ENCODE measurements around the gene ZFX.

Gene ZFX

GRCh38 chrX:24145303-24146186, 4.0 kb upstream of the ZFX start:
- WGBS (ENCODE audit: extremely low coverage, insufficient coverage, insufficient read length) = no CpG with 5 or more reads among the region's 4 CpGs
- no peak overlapping the region for H4K91ac ChIP-seq (ENCODE audit: low read depth, low read length)

GRCh38 chrX:24146283-24146949, 3.1 kb upstream of the ZFX start:
- Histone ChIP-seq H3K23ac (ENCODE audit: low read length) (no peak overlapping the region), H3K4me3 (ENCODE audit: low read depth, low read length) (no peak overlapping the region), H4K91ac (ENCODE audit: low read depth, low read length) (no peak overlapping the region), H3K79me1 (ENCODE audit: low read length) (peaks cover 11% of the 10 kb centered on the region), H2BK12ac (ENCODE audit: low read length) (no peak overlapping the region), H3K4me1 (ENCODE audit: control insufficient read depth in 1 of 2, insufficient read depth in 2 of 2, low read length in 2 of 2) (peaks cover 0 to 2% of the 10 kb centered on the region in 2 experiments), H3K79me2 (ENCODE audit: control insufficient read depth, insufficient read depth, low read length, poor library complexity) (peaks cover 15% of the 10 kb centered on the region), H2AFZ (ENCODE audit: insufficient read depth, low read length, poor library complexity) (no peak overlapping the region), H2BK120ac (ENCODE audit: insufficient read depth, low read length, poor library complexity) (no peak overlapping the region), H2AK5ac (ENCODE audit: low read length) (no peak overlapping the region), H3K4me2 (ENCODE audit: low read length) (no peak overlapping the region), H3K18ac (ENCODE audit: low read length) (no peak overlapping the region), H3K36me3 (ENCODE audit: control insufficient read depth in 1 of 2, insufficient read depth in 2 of 2, low read length in 2 of 2) (peaks cover 0 to under 1% of the 10 kb centered on the region in 2 experiments), H3K9me3 (ENCODE audit: insufficient read depth, low read depth, low read length) (no peaks in the 10 kb centered on the region), H4K8ac (ENCODE audit: low read depth, low read length) (no peak overlapping the region), H3K27me3 (ENCODE audit: insufficient read depth, low read length) (no peaks in the 10 kb centered on the region), H3K14ac (ENCODE audit: low read length) (no peak overlapping the region), H4K12ac (ENCODE audit: low read depth, low read length) (no peak overlapping the region), H3K9ac (ENCODE audit: low read length) (no peak overlapping the region), H3K27ac (ENCODE audit: low read depth, low read length) (no peak overlapping the region), H2BK5ac (ENCODE audit: low read depth, low read length, poor library complexity) (no peak overlapping the region), H3K4ac (ENCODE audit: low read depth, low read length) (no peak overlapping the region)
- DNase-seq = no peak
- no CpG with 5 or more reads among the region's 6 CpGs for WGBS (ENCODE audit: extremely low coverage, insufficient coverage, insufficient read length)

More at GRCh38 chrX:24145303-24146186, 4.0 kb upstream of the ZFX start:
- no peak overlapping the region for H4K8ac ChIP-seq (ENCODE audit: low read depth, low read length)
- H3K27ac ChIP-seq (ENCODE audit: low read depth, low read length) = no peak overlapping the region
- H3K18ac ChIP-seq (ENCODE audit: low read length) = no peak overlapping the region
- H3K9me3 ChIP-seq (ENCODE audit: insufficient read depth, low read depth, low read length) = no peaks in the 10 kb centered on the region
- no peak overlapping the region for H2AFZ ChIP-seq (ENCODE audit: insufficient read depth, low read length, poor library complexity)
- no peak overlapping the region for H2BK5ac ChIP-seq (ENCODE audit: low read depth, low read length, poor library complexity)
- DNase-seq = no peak
- peaks cover 12% of the 10 kb centered on the region for H3K79me2 ChIP-seq (ENCODE audit: control insufficient read depth, insufficient read depth, low read length, poor library complexity)
- no peak overlapping the region for H2BK120ac ChIP-seq (ENCODE audit: insufficient read depth, low read length, poor library complexity)
- no peak overlapping the region for H3K14ac ChIP-seq (ENCODE audit: low read length)
- no peaks in the 10 kb centered on the region for H3K36me3 ChIP-seq (ENCODE audit: control insufficient read depth in 1 of 2, insufficient read depth in 2 of 2, low read length in 2 of 2)
- no peak overlapping the region for H3K4ac ChIP-seq (ENCODE audit: low read depth, low read length)
- no peak overlapping the region for H3K4me3 ChIP-seq (ENCODE audit: low read depth, low read length)
- peaks cover 11% of the 10 kb centered on the region for H3K79me1 ChIP-seq (ENCODE audit: low read length)
- H3K4me2 ChIP-seq (ENCODE audit: low read length) = no peak overlapping the region
- no peak overlapping the region for H3K9ac ChIP-seq (ENCODE audit: low read length)
- no peak overlapping the region for H2AK5ac ChIP-seq (ENCODE audit: low read length)
- no peaks in the 10 kb centered on the region for H3K27me3 ChIP-seq (ENCODE audit: insufficient read depth, low read length)
- no peaks in the 10 kb centered on the region for H3K4me1 ChIP-seq (ENCODE audit: control insufficient read depth in 1 of 2, insufficient read depth in 2 of 2, low read length in 2 of 2)
- no peak overlapping the region for H3K23ac ChIP-seq (ENCODE audit: low read length)
- H4K12ac ChIP-seq (ENCODE audit: low read depth, low read length) = no peak overlapping the region
- no peak overlapping the region for H2BK12ac ChIP-seq (ENCODE audit: low read length)

DNA sequence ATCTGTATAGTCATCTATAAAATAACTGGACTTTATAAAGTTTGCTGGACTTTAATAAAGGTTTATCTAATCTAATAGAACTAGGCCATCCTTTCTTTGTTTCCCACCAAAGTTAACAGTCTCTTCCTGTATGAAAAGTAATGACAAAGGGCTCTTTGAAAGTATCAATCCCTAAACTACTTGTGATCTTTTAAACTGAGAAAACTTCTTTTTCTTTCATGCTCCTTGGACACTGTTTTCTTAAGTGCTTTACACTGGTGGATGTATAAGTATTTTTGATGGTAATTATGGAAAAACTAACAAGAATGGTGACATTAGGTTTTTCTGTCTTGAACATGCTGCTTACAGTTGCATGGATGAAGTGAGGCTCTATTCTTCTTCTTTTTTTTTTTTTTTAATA, 2.4 kb upstream of the ZFX start:
- Histone ChIP-seq H3K18ac (ENCODE audit: low read length) (no peak overlapping the region), H3K4me1 (ENCODE audit: control insufficient read depth in 1 of 2, insufficient read depth in 2 of 2, low read length in 2 of 2) (peaks cover 0 to 5% of the 10 kb centered on the region in 2 experiments), H3K79me2 (ENCODE audit: control insufficient read depth, insufficient read depth, low read length, poor library complexity) (peaks cover 15% of the 10 kb centered on the region), H3K27ac (ENCODE audit: low read depth, low read length) (no peak overlapping the region), H3K9ac (ENCODE audit: low read length) (no peak overlapping the region), H4K91ac (ENCODE audit: low read depth, low read length) (no peak overlapping the region), H2AK5ac (ENCODE audit: low read length) (no peak overlapping the region), H2AFZ (ENCODE audit: insufficient read depth, low read length, poor library complexity) (no peak overlapping the region), H3K14ac (ENCODE audit: low read length) (no peak overlapping the region), H3K9me3 (ENCODE audit: insufficient read depth, low read depth, low read length) (no peaks in the 10 kb centered on the region), H3K4me3 (ENCODE audit: low read depth, low read length) (no peak overlapping the region), H3K4ac (ENCODE audit: low read depth, low read length) (no peak overlapping the region), H4K12ac (ENCODE audit: low read depth, low read length) (no peak overlapping the region), H3K23ac (ENCODE audit: low read length) (no peak overlapping the region), H3K4me2 (ENCODE audit: low read length) (no peak overlapping the region), H2BK12ac (ENCODE audit: low read length) (no peak overlapping the region), H3K36me3 (ENCODE audit: control insufficient read depth in 1 of 2, insufficient read depth in 2 of 2, low read length in 2 of 2) (peaks cover 0 to 2% of the 10 kb centered on the region in 2 experiments), H2BK5ac (ENCODE audit: low read depth, low read length, poor library complexity) (no peak overlapping the region), H2BK120ac (ENCODE audit: insufficient read depth, low read length, poor library complexity) (no peak overlapping the region), H3K79me1 (ENCODE audit: low read length) (peaks cover 11% of the 10 kb centered on the region), H3K27me3 (ENCODE audit: insufficient read depth, low read length) (no peaks in the 10 kb centered on the region), H4K8ac (ENCODE audit: low read depth, low read length) (no peak overlapping the region)
- no peak for DNase-seq

DNA sequence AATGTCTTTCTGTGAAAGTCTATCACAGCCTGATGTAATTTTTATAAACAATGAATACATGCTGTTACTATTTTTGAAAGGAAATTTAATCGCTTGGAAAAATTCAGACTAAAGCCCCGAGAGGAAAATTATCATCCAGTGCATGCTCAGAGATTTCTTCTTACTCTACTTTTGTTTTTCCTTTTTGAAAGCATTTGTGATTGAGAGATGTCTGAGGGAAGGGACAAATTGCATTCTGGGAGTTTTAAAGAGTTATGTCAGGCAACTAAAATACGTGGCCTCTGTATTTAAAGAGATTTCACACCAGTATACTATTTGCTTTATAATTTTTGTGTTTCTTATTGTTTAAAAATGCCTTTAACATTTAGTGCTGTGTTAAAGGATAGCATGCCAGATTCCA, 1.4 kb upstream of the ZFX start:
- no CpG with 5 or more reads among the region's 3 CpGs for WGBS (ENCODE audit: extremely low coverage, insufficient coverage, insufficient read length)
- Histone ChIP-seq H3K23ac (ENCODE audit: low read length) (no peak overlapping the region), H3K36me3 (ENCODE audit: control insufficient read depth in 1 of 2, insufficient read depth in 2 of 2, low read length in 2 of 2) (peaks cover 0 to 2% of the 10 kb centered on the region in 2 experiments), H3K18ac (ENCODE audit: low read length) (no peak overlapping the region), H2BK5ac (ENCODE audit: low read depth, low read length, poor library complexity) (no peak overlapping the region), H3K9ac (ENCODE audit: low read length) (no peak overlapping the region), H3K4me3 (ENCODE audit: low read depth, low read length) (no peak overlapping the region), H2BK12ac (ENCODE audit: low read length) (no peak overlapping the region), H3K27me3 (ENCODE audit: insufficient read depth, low read length) (no peaks in the 10 kb centered on the region), H2AK5ac (ENCODE audit: low read length) (no peak overlapping the region), H2AFZ (ENCODE audit: insufficient read depth, low read length, poor library complexity) (no peak overlapping the region), H4K8ac (ENCODE audit: low read depth, low read length) (no peak overlapping the region), H2BK120ac (ENCODE audit: insufficient read depth, low read length, poor library complexity) (no peak overlapping the region), H3K79me2 (ENCODE audit: control insufficient read depth, insufficient read depth, low read length, poor library complexity) (peaks cover 15% of the 10 kb centered on the region), H3K79me1 (ENCODE audit: low read length) (peaks cover 11% of the 10 kb centered on the region), H3K4ac (ENCODE audit: low read depth, low read length) (no peak overlapping the region), H3K27ac (ENCODE audit: low read depth, low read length) (no peak overlapping the region), H4K12ac (ENCODE audit: low read depth, low read length) (no peak overlapping the region), H3K14ac (ENCODE audit: low read length) (no peak overlapping the region), H4K91ac (ENCODE audit: low read depth, low read length) (no peak overlapping the region), H3K4me1 (ENCODE audit: control insufficient read depth in 1 of 2, insufficient read depth in 2 of 2, low read length in 2 of 2) (peaks cover 2 to 5% of the 10 kb centered on the region in 2 experiments), H3K4me2 (ENCODE audit: low read length) (no peak overlapping the region), H3K9me3 (ENCODE audit: insufficient read depth, low read depth, low read length) (no peaks in the 10 kb centered on the region)
- DNase-seq = no peak

Measured in trophoblast cell (in vitro differentiated cells and primary cell).